EL (cell line): ENCODE measurements around the gene CD300E.
"Not testable (repeated sequence)": the region's sequence is repeated elsewhere in the genome, so short reads cannot be mapped to it uniquely, and the experiment has no call there.

Experiments used
- DNase-seq: peaks from one replicate; pipeline ENCODE4 v3.0.0-alpha.2; 2016

The CD300E gene, protein sequence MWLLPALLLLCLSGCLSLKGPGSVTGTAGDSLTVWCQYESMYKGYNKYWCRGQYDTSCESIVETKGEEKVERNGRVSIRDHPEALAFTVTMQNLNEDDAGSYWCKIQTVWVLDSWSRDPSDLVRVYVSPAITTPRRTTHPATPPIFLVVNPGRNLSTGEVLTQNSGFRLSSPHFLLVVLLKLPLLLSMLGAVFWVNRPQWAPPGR

GRCh38 chr17:74623693-74624093 lies at the start of gene CD300E:
TSS of gene CD300E (minus strand) at chr17:74623738. CDS start at chr17:74623621, 117 bp downstream.
- no peak for DNase-seq

DNA sequence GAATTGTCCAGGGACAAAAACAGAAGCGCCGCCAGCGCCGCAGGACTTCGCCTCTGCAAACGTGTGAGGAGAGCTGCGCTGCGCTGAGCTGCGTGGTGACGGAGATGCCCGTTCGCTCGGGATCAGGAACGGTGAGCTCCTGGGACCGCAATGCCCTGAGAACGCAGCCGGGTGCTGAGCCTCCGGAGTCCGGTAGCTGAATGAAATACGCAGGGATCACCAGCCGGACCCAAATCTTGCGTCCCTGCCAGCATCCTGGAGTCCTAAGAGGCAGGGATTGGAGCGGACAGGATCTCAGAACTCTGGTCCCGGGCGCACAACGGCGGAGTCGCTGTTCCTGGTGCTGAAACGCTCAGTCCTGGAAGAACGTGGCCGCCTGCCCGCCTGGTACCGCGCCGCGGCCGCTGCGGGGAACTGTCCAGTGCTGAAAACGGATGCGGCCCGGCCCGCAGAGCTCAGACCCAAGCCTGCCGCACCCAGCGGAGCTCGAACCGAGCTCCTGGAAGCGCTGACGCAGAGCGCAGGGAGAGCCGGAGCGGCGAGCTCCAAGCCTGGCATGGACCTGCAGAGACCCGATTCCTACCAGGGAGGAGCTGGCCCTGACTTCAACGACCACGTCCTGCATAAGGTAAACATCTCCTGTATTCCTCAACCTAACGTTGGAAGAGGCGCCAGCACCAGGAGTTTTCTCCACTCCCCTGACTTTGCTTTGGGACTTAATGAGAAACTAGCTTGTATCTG lies 47.7 kb upstream of the CD300E start:
- peak; percentile 43 for DNase-seq

DNA sequence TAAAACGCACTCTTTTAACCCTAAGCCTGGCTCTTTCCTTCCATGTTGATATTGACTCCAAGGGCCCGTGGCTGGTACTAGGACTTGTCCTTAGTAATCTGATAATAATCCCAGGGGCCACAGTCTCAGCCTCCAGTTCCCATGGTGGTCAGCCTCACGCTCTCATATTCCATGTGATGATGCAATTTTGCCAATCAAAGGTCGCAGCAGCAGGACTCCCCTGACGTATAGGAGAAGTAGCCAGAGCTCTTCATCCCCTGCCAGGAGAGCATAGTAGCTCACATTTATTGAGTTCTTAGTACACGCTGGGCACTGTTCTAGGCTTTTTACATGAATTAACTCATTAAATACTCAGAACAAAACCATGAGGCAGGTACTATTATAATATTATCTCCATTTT lies 46.8 kb upstream of the CD300E start:
- no peak for DNase-seq

GRCh38 chr17:74663561-74663960 lies 40.0 kb upstream of the CD300E start:
- DNase-seq, result no peak

DNA sequence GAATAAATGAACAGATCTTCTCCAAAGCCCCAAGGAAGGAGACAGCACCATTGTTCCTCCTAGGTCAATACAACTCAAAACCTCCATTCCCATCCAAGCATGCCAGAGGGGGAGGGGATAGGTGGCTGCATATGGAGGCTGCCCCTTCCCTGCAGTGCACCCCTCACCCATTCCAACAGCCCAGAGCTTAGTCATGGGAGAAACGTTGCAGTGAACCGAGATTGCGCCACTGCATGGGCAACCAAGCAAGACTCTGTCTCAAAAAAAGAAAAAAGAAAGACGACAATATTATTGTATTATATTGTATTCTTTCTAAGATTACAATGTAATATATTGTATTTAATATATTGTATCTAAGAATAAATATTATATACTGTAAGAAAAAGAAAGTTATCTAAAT lies 36.4 kb upstream of the CD300E start:
- no peak for DNase-seq

- no peak for DNase-seq
Measured at GRCh38 chr17:74658620-74659019, 35.1 kb upstream of the CD300E start.

- no peak for DNase-seq
Measured at GRCh38 chr17:74654742-74655141, 31.2 kb upstream of the CD300E start.

- DNase-seq, result no peak
Measured at GRCh38 chr17:74652020-74652419, 28.5 kb upstream of the CD300E start.

DNA sequence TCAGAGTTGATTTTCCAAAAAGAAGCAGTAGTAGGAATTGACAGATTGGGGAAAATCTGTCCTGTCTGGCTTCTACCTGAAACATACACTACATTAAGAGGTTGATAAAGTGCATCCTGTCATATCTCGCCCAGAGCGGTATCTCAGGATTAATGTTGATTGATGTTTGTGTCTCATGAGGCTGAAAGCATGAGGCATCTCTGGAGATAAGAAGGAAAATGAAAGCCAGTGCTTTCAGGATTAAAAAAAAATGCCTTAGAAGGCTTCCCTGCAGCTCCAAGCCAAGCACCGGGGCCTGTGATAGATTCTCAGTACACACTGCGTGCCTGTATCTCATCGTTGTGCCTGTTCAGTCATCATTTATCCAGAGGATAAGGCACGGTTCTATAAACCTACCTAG lies 26.4 kb upstream of the CD300E start:
- DNase-seq, result no peak

GRCh38 chr17:74647871-74648672 lies 24.5 kb upstream of the CD300E start:
- no peak for DNase-seq

GRCh38 chr17:74646231-74646630 lies 22.7 kb upstream of the CD300E start:
- DNase-seq, result peak; percentile 8

DNA sequence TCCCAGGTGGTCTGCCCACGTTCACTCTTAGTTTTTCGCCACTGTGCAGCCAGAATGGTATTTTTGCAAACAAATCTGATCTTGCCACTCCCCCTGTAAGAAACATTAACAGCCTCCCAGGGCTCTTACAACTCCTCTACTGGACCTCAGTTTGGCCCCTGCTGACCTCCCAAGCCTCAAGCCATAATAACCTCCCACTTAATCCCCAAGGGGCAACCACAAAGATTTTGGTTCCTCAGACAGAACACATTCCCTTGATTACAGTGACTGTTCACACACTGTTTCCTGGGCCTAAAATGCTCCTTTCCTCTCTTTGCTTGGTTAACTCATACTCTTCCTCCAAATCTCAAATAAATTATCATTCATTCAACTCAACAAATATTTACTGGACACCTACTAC lies 21.5 kb upstream of the CD300E start:
- DNase-seq, result no peak

DNA sequence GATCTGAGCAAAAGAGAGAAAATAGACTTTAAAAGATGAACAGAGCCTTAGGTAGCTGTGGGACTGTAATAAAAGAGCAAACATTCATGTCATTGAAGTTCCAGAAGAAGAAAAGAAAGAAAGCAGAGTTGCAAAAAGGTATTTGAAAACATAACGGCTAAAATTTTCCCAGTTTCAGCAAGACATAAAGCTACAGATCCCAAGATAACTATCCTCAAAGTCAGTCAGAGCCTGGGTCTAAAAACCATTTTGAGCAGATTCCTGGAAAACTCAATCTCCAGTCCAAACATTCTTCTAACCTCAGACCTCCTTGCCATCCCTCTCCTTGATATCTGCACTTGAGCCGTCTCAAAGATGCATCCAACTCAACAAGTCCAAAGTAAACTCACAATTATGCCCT lies 20.9 kb upstream of the CD300E start:
- no peak for DNase-seq

DNA sequence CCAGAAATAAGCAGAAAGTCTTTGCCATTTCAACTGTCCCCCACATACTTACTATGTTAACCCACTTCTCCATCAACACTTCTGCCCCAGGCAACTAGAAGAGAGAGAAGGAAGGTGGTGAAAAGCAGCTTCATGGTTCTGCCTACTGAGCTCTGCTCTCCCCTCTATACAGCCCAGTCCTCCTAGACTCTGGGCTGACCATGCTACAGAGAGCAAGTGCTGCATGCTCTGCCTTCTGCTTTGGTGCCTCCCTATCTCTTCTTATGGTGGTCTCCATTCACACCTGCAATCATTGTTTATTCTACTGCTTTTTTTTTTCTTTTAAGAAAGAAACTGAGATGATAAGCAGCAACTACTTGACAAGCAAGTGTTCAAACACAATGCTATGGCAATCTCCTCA lies 20.3 kb upstream of the CD300E start:
- DNase-seq, result no peak

- DNase-seq, result no peak
Measured at GRCh38 chr17:74642995-74643394, 19.5 kb upstream of the CD300E start.

DNA sequence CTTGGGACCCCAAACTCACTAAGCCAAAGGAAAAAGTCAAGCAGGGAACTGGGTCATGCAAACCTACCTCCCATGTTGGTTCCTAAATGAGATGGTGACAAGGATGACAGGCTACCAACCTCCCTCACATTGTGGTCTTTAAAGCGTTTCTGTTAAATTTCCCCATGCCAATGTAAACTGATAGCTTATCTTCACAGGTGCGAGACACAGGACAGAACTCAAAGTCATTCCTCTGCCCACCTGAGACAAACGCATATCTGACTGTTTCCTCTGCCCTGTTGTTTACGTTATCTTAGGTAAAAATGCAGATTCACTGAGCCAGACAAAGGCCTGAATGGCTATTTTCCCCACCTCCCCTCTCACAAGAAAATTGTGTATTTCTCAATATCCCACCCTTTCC lies 19.0 kb upstream of the CD300E start:
- no peak for DNase-seq

GRCh38 chr17:74641958-74642298 lies 18.4 kb upstream of the CD300E start:
- DNase-seq, result no peak

DNA sequence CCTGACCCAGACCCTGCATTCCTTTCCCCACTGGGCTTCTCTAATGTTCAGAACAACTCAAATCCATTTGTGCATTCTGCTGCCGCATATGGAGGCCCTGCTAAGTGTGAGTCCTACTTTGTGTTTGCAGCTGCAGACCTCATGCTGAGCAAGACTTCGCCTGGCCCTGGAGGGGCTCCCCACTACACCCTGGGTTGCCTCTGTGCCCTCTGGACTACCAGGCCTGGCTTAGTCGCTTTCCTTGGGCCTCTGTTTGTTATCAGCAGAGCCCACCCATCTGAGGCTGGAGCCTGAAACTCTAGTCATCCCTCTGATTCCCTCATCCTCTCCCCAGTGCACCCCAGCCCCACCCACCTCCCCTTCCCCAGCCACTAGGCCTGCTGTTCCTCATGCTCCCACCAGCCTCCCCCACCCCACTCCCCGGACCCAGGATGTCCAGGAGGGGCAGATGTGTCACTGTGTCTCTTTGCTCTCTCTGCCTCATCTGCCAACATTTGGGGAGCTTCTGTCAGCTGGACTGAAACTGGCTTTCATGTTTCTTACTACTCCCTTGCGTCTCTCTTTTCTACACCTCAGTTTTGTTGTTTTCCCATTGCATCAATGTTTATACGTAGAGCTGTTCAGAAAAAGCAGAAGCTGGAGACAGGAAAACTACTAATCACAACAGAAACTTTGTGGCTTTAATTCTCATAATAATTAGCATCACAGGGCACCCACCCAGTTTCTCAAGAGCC lies 17.9 kb upstream of the CD300E start:
- DNase-seq, result no peak

DNA sequence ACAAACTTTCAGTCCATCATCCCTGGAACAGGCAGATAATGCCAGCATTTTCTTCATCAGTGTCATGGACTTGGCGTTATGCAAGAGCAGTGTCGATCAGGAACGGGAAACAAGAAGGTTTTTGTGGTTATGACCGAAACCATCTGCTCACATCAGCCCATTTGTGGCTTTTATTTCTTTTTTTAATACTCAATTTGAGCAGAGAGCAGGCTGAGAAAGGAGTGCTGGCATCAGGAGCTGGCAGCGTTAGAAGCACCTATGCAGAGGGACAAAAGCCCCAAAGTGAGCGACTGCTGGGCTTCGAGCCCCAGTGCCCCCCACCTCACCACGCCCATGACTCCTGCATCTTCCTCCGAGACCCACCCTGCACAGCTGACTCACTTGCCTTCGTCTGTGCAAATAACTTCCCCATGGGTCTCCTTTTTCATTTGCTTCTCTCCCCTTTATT lies 16.2 kb upstream of the CD300E start:
- no peak for DNase-seq

DNA sequence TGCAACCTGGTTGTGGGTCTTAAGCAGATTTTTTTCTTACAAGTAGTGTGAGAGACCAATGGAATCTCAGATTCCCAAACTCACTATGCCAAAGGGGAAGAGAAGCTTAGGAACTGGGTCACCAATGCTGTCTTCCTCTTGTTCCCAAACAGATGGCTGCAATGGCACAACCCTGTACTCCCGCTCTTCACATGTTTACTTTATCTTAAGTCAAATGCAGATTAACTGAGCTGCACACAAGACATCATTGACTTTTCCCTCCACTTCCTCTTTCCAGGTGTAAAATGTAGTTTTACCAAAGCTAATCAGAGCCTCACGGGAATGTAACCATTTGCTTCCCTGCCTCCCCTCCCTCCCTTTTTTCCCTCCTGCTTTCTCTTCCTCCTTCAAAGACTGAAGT lies 14.4 kb upstream of the CD300E start:
- DNase-seq, result no peak

DNA sequence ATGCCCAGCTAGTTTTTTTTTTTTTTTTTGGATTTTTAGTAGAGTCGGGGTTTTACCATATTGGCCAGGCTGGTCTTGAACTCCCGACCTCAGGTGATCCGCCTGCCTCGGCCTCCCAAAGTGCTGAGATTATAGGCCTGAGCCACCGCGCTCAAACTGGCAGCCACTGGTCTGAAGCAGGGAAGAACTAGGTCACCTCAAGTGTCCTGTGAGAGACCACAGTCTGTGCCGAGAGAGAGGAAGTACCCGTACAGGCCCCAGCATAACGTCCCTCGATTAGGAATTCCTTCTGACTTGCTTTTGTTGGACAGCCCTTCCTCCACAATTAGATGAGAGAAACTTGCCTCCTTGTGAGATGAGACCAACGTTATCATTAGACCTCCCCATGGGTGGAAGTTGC lies 13.7 kb upstream of the CD300E start:
- no peak for DNase-seq

GRCh38 chr17:74636541-74637085 lies 13.1 kb upstream of the CD300E start:
- DNase-seq, result not testable (repeated sequence)

- no peak for DNase-seq
Measured at GRCh38 chr17:74635418-74635817, 11.9 kb upstream of the CD300E start.
